Neural progenitor cell (in vitro differentiated cells): Measurements from ENCODE around the gene SERPINE1. TPM values are rescaled to one million over a fixed set of nuclear protein-coding genes. Genes with fewer than 3 reads are reported as not detected.
"Not testable (repeated sequence)": the region's sequence is repeated elsewhere in the genome, so short reads cannot be mapped to it uniquely, and the experiment has no call there.

Source experiments
- DNase-seq: peaks from one replicate; pipeline ENCODE4 v3.0.0-alpha.2; 2016; ENCODE audit warnings: low spot score
- H2AFZ ChIP-seq: fragments of 200-600 bp; sonication (generic); replicated peaks from 2 replicates; pipeline ENCODE4 v1.6.1; 2016; ENCODE audit warnings: antibody characterized with exemption
- H3F3A ChIP-seq: fragments of 200-600 bp; sonication (generic); 2 replicates; pipeline ENCODE4 v1.6.1; 2016; ENCODE audit warnings: antibody characterized with exemption, low read depth
- H3K27ac ChIP-seq: fragments of 200-600 bp; sonication (generic); 2 replicates; pipeline ENCODE4 v1.5.1; 2016; ENCODE audit warnings: mild to moderate bottlenecking
- H3K27me3 ChIP-seq: fragments of 200-600 bp; sonication (generic); 2 replicates; pipeline ENCODE4 v1.6.1; 2016; ENCODE audit warnings: mild to moderate bottlenecking, moderate library complexity
- H3K36me3 ChIP-seq: fragments of 200-600 bp; sonication (generic); 2 replicates; pipeline ENCODE4 v1.5.1; 2016
- H3K4me1 ChIP-seq: fragments of 200-600 bp; sonication (generic); 2 replicates; pipeline ENCODE4 v1.6.1; 2016; ENCODE audit warnings: mixed run types
- H3K4me2 ChIP-seq: fragments of 200-600 bp; sonication (generic); 2 replicates; pipeline ENCODE4 v1.6.1; 2016
- H3K4me3 ChIP-seq: fragments of 200-600 bp; sonication (generic); 2 replicates; pipeline ENCODE4 v1.5.1; 2016
- H3K79me2 ChIP-seq: fragments of 200-600 bp; sonication (generic); 2 replicates; pipeline ENCODE4 v1.6.1; 2016; ENCODE audit warnings: low read depth
- H3K9ac ChIP-seq: fragments of 200-600 bp; sonication (generic); 2 replicates; pipeline ENCODE4 v1.6.1; 2016
- H3K9me3 ChIP-seq: fragments of 200-600 bp; sonication (generic); 2 replicates; pipeline ENCODE4 v1.5.1; 2016; ENCODE audit warnings: low read depth
- H4K20me1 ChIP-seq: fragments of 200-600 bp; sonication (generic); 2 replicates; pipeline ENCODE4 v1.6.1; 2016; ENCODE audit warnings: low read depth
- H3K27ac Mint-ChIP-seq: 3 replicates; pipeline ENCODE4 v1.8.0; 2021; ENCODE audit warnings: mixed read lengths
- H3K27me3 Mint-ChIP-seq: 2 replicates; pipeline ENCODE4 v1.8.0; 2022; ENCODE audit warnings: low read depth, mild to moderate bottlenecking, inconsistent platforms, moderate library complexity, mixed read lengths; ENCODE audit not compliant: insufficient read depth
- H3K36me3 Mint-ChIP-seq: 3 replicates; pipeline ENCODE4 v1.8.0; 2021; ENCODE audit warnings: mixed read lengths
- H3K4me1 Mint-ChIP-seq: 3 replicates; pipeline ENCODE4 v1.8.0; 2021; ENCODE audit warnings: mixed read lengths
- H3K4me3 Mint-ChIP-seq: 3 replicates; pipeline ENCODE4 v1.8.0; 2021; ENCODE audit warnings: mild to moderate bottlenecking, moderate library complexity, mixed read lengths
- H3K9me3 Mint-ChIP-seq: 3 replicates; pipeline ENCODE4 v1.8.0; 2020; ENCODE audit warnings: mixed read lengths
- EZH2 ChIP-seq: fragments of 200-600 bp; sonication (generic); IDR thresholded peaks from 2 replicates; pipeline ENCODE4 v1.6.1; 2017; ENCODE audit warnings: antibody characterized with exemption, mild to moderate bottlenecking, moderate library complexity
- EZH2phosphoT487 ChIP-seq: fragments of 200-600 bp; sonication (generic); IDR thresholded peaks from 2 replicates; pipeline ENCODE4 v1.6.1; 2017; ENCODE audit warnings: antibody characterized with exemption
- total RNA-seq: library from RNA; depleted of rRNA; stranded (reverse); fragments of >200 nt; gene quantifications from 2 replicates; pipeline ENCODE4 v1.2.3, GENCODE V29; 2015; ENCODE audit warnings: low replicate concordance
- TF ChIP-seq, protein P1 (sequence below): fragments of 200-600 bp; sonication (generic); IDR thresholded peaks from 2 replicates; pipeline ENCODE4 v1.5.1; 2017; ENCODE audit warnings: antibody characterized with exemption, mild to moderate bottlenecking

The SERPINE1 gene
- total RNA-seq, 1 donor from 2014 or later = not detected

DNA sequence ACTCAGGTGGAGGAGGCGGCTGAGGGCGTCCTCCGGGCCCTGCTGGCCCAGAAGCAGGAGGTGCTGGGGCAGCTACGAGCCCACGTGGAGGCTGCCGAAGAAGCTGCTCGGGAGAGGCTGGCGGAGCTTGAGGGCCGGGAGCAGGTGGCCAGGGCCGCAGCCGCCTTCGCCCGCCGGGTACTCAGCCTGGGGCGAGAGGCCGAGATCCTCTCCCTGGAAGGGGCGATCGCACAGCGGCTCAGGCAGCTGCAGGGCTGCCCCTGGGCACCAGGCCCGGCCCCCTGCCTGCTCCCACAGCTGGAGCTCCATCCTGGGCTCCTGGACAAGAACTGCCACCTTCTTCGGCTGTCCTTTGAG lies 38.9 kb upstream of the SERPINE1 start:
- no peak overlapping the region for H3K4me2 ChIP-seq

DNA sequence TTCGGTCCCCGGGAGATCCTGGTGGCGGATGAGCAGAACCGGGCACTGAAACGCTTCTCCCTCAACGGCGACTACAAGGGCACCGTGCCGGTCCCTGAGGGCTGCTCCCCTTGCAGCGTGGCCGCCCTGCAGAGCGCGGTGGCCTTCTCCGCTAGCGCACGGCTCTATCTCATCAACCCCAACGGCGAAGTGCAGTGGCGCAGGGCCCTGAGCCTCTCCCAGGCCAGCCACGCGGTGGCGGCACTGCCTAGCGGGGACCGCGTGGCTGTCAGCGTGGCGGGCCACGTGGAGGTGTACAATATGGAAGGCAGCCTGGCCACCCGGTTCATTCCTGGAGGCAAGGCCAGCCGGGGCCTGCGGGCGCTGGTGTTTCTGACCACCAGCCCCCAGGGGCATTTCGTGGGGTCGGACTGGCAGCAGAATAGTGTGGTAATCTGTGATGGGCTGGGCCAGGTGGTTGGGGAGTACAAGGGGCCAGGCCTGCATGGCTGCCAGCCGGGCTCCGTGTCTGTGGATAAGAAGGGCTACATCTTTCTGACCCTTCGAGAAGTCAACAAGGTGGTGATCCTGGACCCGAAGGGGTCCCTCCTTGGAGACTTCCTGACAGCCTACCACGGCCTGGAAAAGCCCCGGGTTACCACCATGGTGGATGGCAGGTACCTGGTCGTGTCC lies 37.9 kb upstream of the SERPINE1 start:
- no peak overlapping the region for H3K27ac Mint-ChIP-seq
- H3K9me3 Mint-ChIP-seq = peaks cover 6% of the 10 kb centered on the region

More for the DNA sequence above, 38.9 kb upstream of the SERPINE1 start:
- Histone ChIP-seq H2AFZ (no peak overlapping the region), H4K20me1 (no peaks in the 10 kb centered on the region), H3K4me3 (no peak overlapping the region), H3K27ac (no peak overlapping the region), H3K27me3 (no peaks in the 10 kb centered on the region), H3F3A (peaks cover 4% of the 10 kb centered on the region), H3K4me1 (peaks cover 9% of the 10 kb centered on the region), H3K79me2 (no peaks in the 10 kb centered on the region), H3K9me3 (no peaks in the 10 kb centered on the region), H3K9ac (no peak overlapping the region), H3K36me3 (no peaks in the 10 kb centered on the region)
- H3K27me3 Mint-ChIP-seq = peaks cover 7% of the 10 kb centered on the region
- H3K4me3 Mint-ChIP-seq = no peak overlapping the region
- H3K4me1 Mint-ChIP-seq = peaks cover 19% of the 10 kb centered on the region
- TF ChIP-seq EZH2 (no peak), EZH2phosphoT487 (no peak)
- TF ChIP-seq, protein P1, sequence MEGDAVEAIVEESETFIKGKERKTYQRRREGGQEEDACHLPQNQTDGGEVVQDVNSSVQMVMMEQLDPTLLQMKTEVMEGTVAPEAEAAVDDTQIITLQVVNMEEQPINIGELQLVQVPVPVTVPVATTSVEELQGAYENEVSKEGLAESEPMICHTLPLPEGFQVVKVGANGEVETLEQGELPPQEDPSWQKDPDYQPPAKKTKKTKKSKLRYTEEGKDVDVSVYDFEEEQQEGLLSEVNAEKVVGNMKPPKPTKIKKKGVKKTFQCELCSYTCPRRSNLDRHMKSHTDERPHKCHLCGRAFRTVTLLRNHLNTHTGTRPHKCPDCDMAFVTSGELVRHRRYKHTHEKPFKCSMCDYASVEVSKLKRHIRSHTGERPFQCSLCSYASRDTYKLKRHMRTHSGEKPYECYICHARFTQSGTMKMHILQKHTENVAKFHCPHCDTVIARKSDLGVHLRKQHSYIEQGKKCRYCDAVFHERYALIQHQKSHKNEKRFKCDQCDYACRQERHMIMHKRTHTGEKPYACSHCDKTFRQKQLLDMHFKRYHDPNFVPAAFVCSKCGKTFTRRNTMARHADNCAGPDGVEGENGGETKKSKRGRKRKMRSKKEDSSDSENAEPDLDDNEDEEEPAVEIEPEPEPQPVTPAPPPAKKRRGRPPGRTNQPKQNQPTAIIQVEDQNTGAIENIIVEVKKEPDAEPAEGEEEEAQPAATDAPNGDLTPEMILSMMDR = no peak
- H3K9me3 Mint-ChIP-seq = peaks cover 6% of the 10 kb centered on the region
- no peak overlapping the region for H3K27ac Mint-ChIP-seq
- no peak for DNase-seq
- peaks cover 10% of the 10 kb centered on the region for H3K36me3 Mint-ChIP-seq

DNA sequence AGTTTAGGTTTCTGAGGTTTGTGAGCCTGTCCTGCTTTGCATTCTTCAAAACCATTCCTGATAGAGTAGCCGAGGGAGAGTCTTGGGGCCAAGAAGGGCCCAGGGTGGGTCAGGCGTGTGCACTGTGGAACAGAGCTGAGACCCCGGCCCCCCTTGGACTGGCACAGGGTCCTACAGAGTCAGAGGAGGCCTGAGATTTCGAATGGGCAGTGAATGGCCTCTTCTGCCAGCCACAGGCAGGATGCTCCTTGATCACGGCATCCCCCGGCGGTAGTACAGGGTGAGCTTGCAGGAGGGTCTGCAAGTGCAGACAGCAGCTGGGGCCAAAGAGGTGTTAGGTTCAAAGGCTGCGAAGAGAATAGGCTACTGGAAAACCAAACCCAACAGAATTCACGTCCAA lies 37.0 kb upstream of the SERPINE1 start:
- no peaks in the 10 kb centered on the region for H3K36me3 ChIP-seq
- no peaks in the 10 kb centered on the region for H3K79me2 ChIP-seq
- DNase-seq = no peak
- H3K4me1 ChIP-seq = peaks cover 7% of the 10 kb centered on the region
- H3K27ac Mint-ChIP-seq = no peak overlapping the region
- H3K27me3 Mint-ChIP-seq = peaks cover 7% of the 10 kb centered on the region
- H3K9me3 Mint-ChIP-seq = peaks cover 6% of the 10 kb centered on the region
- H4K20me1 ChIP-seq = no peaks in the 10 kb centered on the region
- H3K27ac ChIP-seq = no peak overlapping the region
- H3K36me3 Mint-ChIP-seq = peaks cover 10% of the 10 kb centered on the region
- no peak overlapping the region for H3K4me3 ChIP-seq
- H2AFZ ChIP-seq = no peak overlapping the region
- no peak overlapping the region for H3K9ac ChIP-seq
- no peak overlapping the region for H3K4me2 ChIP-seq
- no peak overlapping the region for H3K4me3 Mint-ChIP-seq
- peaks cover 2% of the 10 kb centered on the region for H3F3A ChIP-seq
- H3K9me3 ChIP-seq = no peaks in the 10 kb centered on the region
- H3K4me1 Mint-ChIP-seq = peaks cover 21% of the 10 kb centered on the region
- H3K27me3 ChIP-seq = no peaks in the 10 kb centered on the region
- TF ChIP-seq EZH2 (no peak), EZH2phosphoT487 (no peak)
- TF ChIP-seq, protein P1 = no peak

More for the DNA sequence above, 37.9 kb upstream of the SERPINE1 start:
- Histone ChIP-seq H3K9ac (no peak overlapping the region), H3K4me1 (peaks cover 9% of the 10 kb centered on the region), H3K36me3 (no peaks in the 10 kb centered on the region), H3K27ac (no peak overlapping the region), H3K4me2 (no peak overlapping the region), H2AFZ (no peak overlapping the region), H3K4me3 (no peak overlapping the region), H3F3A (peaks cover 4% of the 10 kb centered on the region), H3K27me3 (no peaks in the 10 kb centered on the region), H4K20me1 (no peaks in the 10 kb centered on the region), H3K79me2 (no peaks in the 10 kb centered on the region), H3K9me3 (no peaks in the 10 kb centered on the region)
- H3K4me1 Mint-ChIP-seq = peaks cover 21% of the 10 kb centered on the region
- H3K36me3 Mint-ChIP-seq = peaks cover 10% of the 10 kb centered on the region
- peaks cover 7% of the 10 kb centered on the region for H3K27me3 Mint-ChIP-seq
- TF ChIP-seq EZH2 (no peak), EZH2phosphoT487 (no peak)
- TF ChIP-seq, protein P1 = no peak
- H3K4me3 Mint-ChIP-seq = no peak overlapping the region
- no peak for DNase-seq

DNA sequence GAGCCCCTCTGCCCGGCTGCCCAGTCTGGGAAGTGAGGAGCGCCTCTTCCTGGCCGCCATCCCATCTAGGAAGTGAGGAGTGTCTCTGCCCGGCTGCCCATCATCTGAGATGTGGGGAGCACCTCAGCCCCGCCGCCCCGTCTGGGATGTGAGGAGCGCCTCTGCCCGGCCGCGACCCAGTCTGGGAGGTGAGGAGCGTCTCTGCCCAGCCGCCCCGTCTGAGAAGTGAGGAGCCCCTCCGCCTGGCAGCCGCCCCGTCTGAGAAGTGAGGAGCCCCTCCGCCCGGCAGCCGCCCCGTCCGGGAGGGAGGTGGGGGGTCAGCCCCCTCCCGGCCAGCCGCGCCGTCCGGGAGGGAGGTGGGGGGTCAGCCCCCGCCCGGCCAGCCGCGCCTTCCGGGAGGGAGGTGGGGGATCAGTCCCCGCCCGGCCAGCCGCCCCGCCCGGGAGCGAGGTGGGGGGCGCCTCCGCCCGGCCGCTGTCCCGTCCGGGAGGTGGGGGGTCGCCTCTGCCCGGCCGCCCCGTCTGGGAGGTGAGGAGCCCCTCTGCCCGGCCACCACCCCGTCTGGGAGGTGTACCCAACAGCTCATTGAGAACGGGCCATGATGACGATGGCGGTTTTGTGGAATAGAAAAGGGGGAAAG lies 34.5 kb upstream of the SERPINE1 start:
- H3K79me2 ChIP-seq, H2AFZ ChIP-seq, H3K27ac ChIP-seq, H3K27me3 ChIP-seq, H4K20me1 ChIP-seq, H3K9ac ChIP-seq, H3K9me3 Mint-ChIP-seq, DNase-seq, H3K9me3 ChIP-seq, H3K4me2 ChIP-seq, H3K4me3 ChIP-seq, H3K4me3 Mint-ChIP-seq, H3K36me3 ChIP-seq, H3K4me1 ChIP-seq, H3K27ac Mint-ChIP-seq, H3F3A ChIP-seq: not testable (repeated sequence)
- Mint-ChIP-seq H3K36me3 (peaks cover 10% of the 10 kb centered on the region), H3K27me3 (peaks cover 10% of the 10 kb centered on the region), H3K4me1 (peaks cover 15% of the 10 kb centered on the region)
